WTC11 (cell line): ENCODE measurements around the gene RIPPLY3. TPM values are rescaled to one million over a fixed set of nuclear protein-coding genes. Genes with fewer than 3 reads are reported as not detected.
A peak's percentile ranks its signal among the peaks of the same experiment; 100 is the strongest.

Experiments used
- ATF1 ChIP-seq: sonication (generic); formaldehyde crosslinking; IDR thresholded peaks from 2 replicates; pipeline ENCODE4 v1.8.1; 2023; ENCODE audit warnings: mild to moderate bottlenecking, moderate library complexity, missing genetic modification reagents
- CREB1 ChIP-seq: sonication (generic); formaldehyde crosslinking; IDR thresholded peaks from 2 replicates; pipeline ENCODE4 v1.8.0; 2023; ENCODE audit warnings: mild to moderate bottlenecking, missing genetic modification reagents
- ELF4 ChIP-seq: sonication (generic); formaldehyde crosslinking; IDR thresholded peaks from 2 replicates; pipeline ENCODE4 v1.8.1; 2022; ENCODE audit warnings: low read depth, mild to moderate bottlenecking, moderate library complexity, missing genetic modification reagents
- EMX1 ChIP-seq: fragments of 250-450 bp; sonication (Bioruptor Pico); IDR thresholded peaks from 2 replicates; pipeline ENCODE4 v1.8.0; 2021; ENCODE audit warnings: mild to moderate bottlenecking
- FOXJ3 ChIP-seq: sonication (generic); formaldehyde crosslinking; IDR thresholded peaks from 2 replicates; pipeline ENCODE4 v1.9.0; 2021; ENCODE audit warnings: missing genetic modification reagents, mild to moderate bottlenecking, borderline replicate concordance
- FOXK1 ChIP-seq: sonication (generic); formaldehyde crosslinking; IDR thresholded peaks from 2 replicates; pipeline ENCODE4 v1.8.0; 2022; ENCODE audit warnings: mild to moderate bottlenecking, moderate library complexity, missing genetic modification reagents
- FOXP1 ChIP-seq: sonication (generic); formaldehyde crosslinking; IDR thresholded peaks from 2 replicates; pipeline ENCODE4 v1.8.0; 2022; ENCODE audit warnings: missing genetic modification reagents, mild to moderate bottlenecking, moderate library complexity, borderline replicate concordance
- JUN ChIP-seq: sonication (generic); formaldehyde crosslinking; IDR thresholded peaks from 2 replicates; pipeline ENCODE4 v1.8.0; 2023; ENCODE audit warnings: mild to moderate bottlenecking, missing genetic modification reagents
- KAT7 ChIP-seq: sonication (generic); formaldehyde crosslinking; IDR thresholded peaks from 2 replicates; pipeline ENCODE4 v1.8.1; 2023; ENCODE audit warnings: missing genetic modification reagents, mild to moderate bottlenecking, borderline replicate concordance
- MXD4 ChIP-seq: fragments of 250-450 bp; sonication (Bioruptor Pico); IDR thresholded peaks from 2 replicates; pipeline ENCODE4 v1.8.0; 2021; ENCODE audit warnings: mild to moderate bottlenecking, moderate library complexity, borderline replicate concordance
- MYBL2 ChIP-seq: sonication (generic); formaldehyde crosslinking; IDR thresholded peaks from 2 replicates; pipeline ENCODE4 v1.8.1; 2023; ENCODE audit warnings: mild to moderate bottlenecking, moderate library complexity, missing genetic modification reagents
- NFYB ChIP-seq: sonication (generic); formaldehyde crosslinking; conservative IDR thresholded peaks from 2 replicates; pipeline ENCODE4 v1.8.0; 2022; ENCODE audit warnings: low read depth, missing genetic modification reagents
- RELA ChIP-seq: sonication (generic); formaldehyde crosslinking; IDR thresholded peaks from 2 replicates; pipeline ENCODE4 v1.8.1; 2022; ENCODE audit warnings: missing genetic modification reagents, mild to moderate bottlenecking, borderline replicate concordance
- RORB ChIP-seq: fragments of 250-450 bp; sonication (Bioruptor Pico); IDR thresholded peaks from 2 replicates; pipeline ENCODE4 v1.9.0; 2021; ENCODE audit warnings: mild to moderate bottlenecking
- TCF7 ChIP-seq: sonication (generic); formaldehyde crosslinking; IDR thresholded peaks from 2 replicates; pipeline ENCODE4 v1.8.0; 2022; ENCODE audit warnings: mild to moderate bottlenecking, low read depth, missing genetic modification reagents, moderate library complexity
- TEAD1 ChIP-seq: sonication (generic); formaldehyde crosslinking; IDR thresholded peaks from 2 replicates; pipeline ENCODE4 v1.8.0; 2022; ENCODE audit warnings: mild to moderate bottlenecking, missing genetic modification reagents
- TEAD4 ChIP-seq: sonication (generic); formaldehyde crosslinking; IDR thresholded peaks from 2 replicates; pipeline ENCODE4 v1.8.0; 2022; ENCODE audit warnings: mild to moderate bottlenecking, missing genetic modification reagents
- TP53 ChIP-seq: sonication (generic); formaldehyde crosslinking; IDR thresholded peaks from 2 replicates; pipeline ENCODE4 v1.8.1; 2023; ENCODE audit warnings: mild to moderate bottlenecking, missing genetic modification reagents
- ZNF121 ChIP-seq: sonication (generic); formaldehyde crosslinking; IDR thresholded peaks from 2 replicates; pipeline ENCODE4 v1.8.0; 2023; ENCODE audit warnings: missing genetic modification reagents
- ZNF232 ChIP-seq: sonication (generic); formaldehyde crosslinking; IDR thresholded peaks from 2 replicates; pipeline ENCODE4 v1.8.0; 2022; ENCODE audit warnings: mild to moderate bottlenecking, missing genetic modification reagents
- ZNF263 ChIP-seq: sonication (generic); formaldehyde crosslinking; IDR thresholded peaks from 2 replicates; pipeline ENCODE4 v1.8.1; 2022; ENCODE audit warnings: low read depth, mild to moderate bottlenecking, moderate library complexity, missing genetic modification reagents
- ZNF317 ChIP-seq: sonication (generic); formaldehyde crosslinking; IDR thresholded peaks from 2 replicates; pipeline ENCODE4 v1.8.1; 2023; ENCODE audit warnings: low read depth, mild to moderate bottlenecking, moderate library complexity, missing genetic modification reagents, borderline replicate concordance
- ZNF396 ChIP-seq: fragments of 250-450 bp; sonication (Bioruptor Pico); IDR thresholded peaks from 2 replicates; pipeline ENCODE4 v1.8.0; 2021; ENCODE audit warnings: mild to moderate bottlenecking, moderate library complexity, borderline replicate concordance
- ZNF671 ChIP-seq: fragments of 250-450 bp; sonication (Bioruptor Pico); IDR thresholded peaks from 2 replicates; pipeline ENCODE4 v1.8.0; 2021; ENCODE audit warnings: mild to moderate bottlenecking
- total RNA-seq: library from RNA; stranded (reverse); gene quantifications from 3 replicates; pipeline ENCODE4 v1.2.3, GENCODE V29; 2021
- TF ChIP-seq, protein P1 (sequence below): sonication (generic); formaldehyde crosslinking; IDR thresholded peaks from 2 replicates; pipeline ENCODE4 v1.8.1; 2023; ENCODE audit warnings: mild to moderate bottlenecking, missing genetic modification reagents
- TF ChIP-seq, protein P2 (sequence below): sonication (generic); formaldehyde crosslinking; IDR thresholded peaks from 2 replicates; pipeline ENCODE4 v1.8.1; 2022; ENCODE audit warnings: low read depth, missing genetic modification reagents, borderline replicate concordance
- TF ChIP-seq, protein P3 (sequence below): fragments of 250-450 bp; sonication (Bioruptor Pico); IDR thresholded peaks from 2 replicates; pipeline ENCODE4 v1.9.0; 2021; ENCODE audit warnings: mild to moderate bottlenecking
- TF ChIP-seq, protein P4 (sequence below): sonication (generic); formaldehyde crosslinking; IDR thresholded peaks from 2 replicates; pipeline ENCODE4 v1.8.1; 2023; ENCODE audit warnings: mild to moderate bottlenecking, moderate library complexity, missing genetic modification reagents
- TF ChIP-seq, protein P5 (sequence below): fragments of 250-450 bp; sonication (Bioruptor Pico); conservative IDR thresholded peaks from 2 replicates; pipeline ENCODE4 v1.9.0; 2021; ENCODE audit warnings: mild to moderate bottlenecking

The RIPPLY3 gene
- total RNA-seq, 1 experiment from 2014 or later, result 3.5 TPM

DNA sequence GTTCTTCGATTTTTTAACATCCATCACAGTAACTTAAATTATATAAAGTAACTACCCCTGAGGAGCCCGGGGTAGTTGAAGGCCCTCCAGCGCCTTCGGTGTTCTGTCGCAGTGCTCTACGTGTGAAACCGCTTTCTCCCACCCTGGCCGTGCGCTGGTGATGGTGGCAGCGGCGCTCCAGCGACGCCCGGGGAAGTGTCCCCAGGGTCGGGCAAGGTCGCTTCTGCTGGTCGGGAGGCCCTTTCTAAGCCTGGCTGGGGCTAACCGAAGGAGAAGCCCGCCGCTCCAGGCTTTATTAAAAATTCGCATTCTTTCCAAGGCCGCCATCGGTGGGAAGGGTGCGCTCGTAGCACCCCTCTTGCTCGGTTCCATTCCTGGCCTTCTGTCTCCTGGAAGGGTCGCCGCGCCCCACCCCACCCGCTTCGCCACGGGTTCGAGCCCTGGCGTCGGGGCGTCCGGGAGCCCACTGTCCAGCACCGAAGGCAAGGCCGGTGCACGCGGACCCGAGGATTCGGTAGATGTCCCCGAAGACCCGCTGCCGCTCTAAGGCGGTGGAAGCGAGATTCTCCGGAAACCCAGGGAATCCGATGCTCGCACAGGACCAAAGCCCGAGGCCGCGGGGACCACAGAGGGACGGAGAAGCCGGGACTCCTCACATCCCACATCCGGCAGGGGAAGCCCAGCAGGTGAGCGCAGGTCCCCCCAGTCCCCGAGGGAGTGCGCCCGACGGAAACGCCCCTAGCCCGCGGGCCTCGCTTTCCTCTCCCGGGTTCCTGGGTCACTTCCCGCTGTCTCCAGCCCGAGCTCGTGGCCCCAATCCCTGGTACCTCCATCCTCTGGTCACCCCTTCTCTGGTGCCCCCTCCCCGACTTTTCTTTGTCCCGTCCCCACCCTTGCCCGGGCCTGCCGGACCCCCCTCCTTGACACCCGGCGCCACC, 685 bp upstream of the RIPPLY3 start (continued):
- TF ChIP-seq, protein P1, sequence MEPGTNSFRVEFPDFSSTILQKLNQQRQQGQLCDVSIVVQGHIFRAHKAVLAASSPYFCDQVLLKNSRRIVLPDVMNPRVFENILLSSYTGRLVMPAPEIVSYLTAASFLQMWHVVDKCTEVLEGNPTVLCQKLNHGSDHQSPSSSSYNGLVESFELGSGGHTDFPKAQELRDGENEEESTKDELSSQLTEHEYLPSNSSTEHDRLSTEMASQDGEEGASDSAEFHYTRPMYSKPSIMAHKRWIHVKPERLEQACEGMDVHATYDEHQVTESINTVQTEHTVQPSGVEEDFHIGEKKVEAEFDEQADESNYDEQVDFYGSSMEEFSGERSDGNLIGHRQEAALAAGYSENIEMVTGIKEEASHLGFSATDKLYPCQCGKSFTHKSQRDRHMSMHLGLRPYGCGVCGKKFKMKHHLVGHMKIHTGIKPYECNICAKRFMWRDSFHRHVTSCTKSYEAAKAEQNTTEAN, result no peak
- TF ChIP-seq, protein P2, sequence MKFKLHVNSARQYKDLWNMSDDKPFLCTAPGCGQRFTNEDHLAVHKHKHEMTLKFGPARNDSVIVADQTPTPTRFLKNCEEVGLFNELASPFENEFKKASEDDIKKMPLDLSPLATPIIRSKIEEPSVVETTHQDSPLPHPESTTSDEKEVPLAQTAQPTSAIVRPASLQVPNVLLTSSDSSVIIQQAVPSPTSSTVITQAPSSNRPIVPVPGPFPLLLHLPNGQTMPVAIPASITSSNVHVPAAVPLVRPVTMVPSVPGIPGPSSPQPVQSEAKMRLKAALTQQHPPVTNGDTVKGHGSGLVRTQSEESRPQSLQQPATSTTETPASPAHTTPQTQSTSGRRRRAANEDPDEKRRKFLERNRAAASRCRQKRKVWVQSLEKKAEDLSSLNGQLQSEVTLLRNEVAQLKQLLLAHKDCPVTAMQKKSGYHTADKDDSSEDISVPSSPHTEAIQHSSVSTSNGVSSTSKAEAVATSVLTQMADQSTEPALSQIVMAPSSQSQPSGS (CRISPR knock-in tag), result no peak
- TF ChIP-seq ZNF396 (CRISPR knock-in tag) (no peak), CREB1 (no peak), TP53 (CRISPR knock-in tag) (no peak; the same call in 1 of the 2 replicates), KAT7 (CRISPR knock-in tag) (no peak), ZNF232 (no peak), EMX1 (CRISPR knock-in tag) (no peak), ELF4 (CRISPR knock-in tag) (no peak), MXD4 (no peak), FOXJ3 (CRISPR knock-in tag) (no peak), TCF7 (CRISPR knock-in tag) (no peak), ATF1 (CRISPR knock-in tag) (peak; percentile 67; the same call in 1 of the 2 replicates), TEAD4 (no peak), TEAD1 (CRISPR knock-in tag) (0 out of 2 replicates have a peak, but pooled peaks have one; percentile 21), ZNF263 (CRISPR knock-in tag) (peak; percentile 49; the same call in 1 of the 2 replicates), ZNF671 (CRISPR knock-in tag) (no peak), JUN (CRISPR knock-in tag) (no peak), RELA (CRISPR knock-in tag) (no peak), FOXK1 (CRISPR knock-in tag) (0 out of 2 replicates have a peak, but pooled peaks have one; percentile 11), ZNF121 (no peak), NFYB (no peak), FOXP1 (CRISPR knock-in tag) (peak; percentile 32; the same call in 1 of the 2 replicates), MYBL2 (CRISPR knock-in tag) (peak; percentile 28; the same call in 1 of the 2 replicates), RORB (CRISPR knock-in tag) (no peak), ZNF317 (CRISPR knock-in tag) (no peak)
- TF ChIP-seq, protein P3, sequence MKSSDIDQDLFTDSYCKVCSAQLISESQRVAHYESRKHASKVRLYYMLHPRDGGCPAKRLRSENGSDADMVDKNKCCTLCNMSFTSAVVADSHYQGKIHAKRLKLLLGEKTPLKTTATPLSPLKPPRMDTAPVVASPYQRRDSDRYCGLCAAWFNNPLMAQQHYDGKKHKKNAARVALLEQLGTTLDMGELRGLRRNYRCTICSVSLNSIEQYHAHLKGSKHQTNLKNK (CRISPR knock-in tag), result no peak
- TF ChIP-seq, protein P4, sequence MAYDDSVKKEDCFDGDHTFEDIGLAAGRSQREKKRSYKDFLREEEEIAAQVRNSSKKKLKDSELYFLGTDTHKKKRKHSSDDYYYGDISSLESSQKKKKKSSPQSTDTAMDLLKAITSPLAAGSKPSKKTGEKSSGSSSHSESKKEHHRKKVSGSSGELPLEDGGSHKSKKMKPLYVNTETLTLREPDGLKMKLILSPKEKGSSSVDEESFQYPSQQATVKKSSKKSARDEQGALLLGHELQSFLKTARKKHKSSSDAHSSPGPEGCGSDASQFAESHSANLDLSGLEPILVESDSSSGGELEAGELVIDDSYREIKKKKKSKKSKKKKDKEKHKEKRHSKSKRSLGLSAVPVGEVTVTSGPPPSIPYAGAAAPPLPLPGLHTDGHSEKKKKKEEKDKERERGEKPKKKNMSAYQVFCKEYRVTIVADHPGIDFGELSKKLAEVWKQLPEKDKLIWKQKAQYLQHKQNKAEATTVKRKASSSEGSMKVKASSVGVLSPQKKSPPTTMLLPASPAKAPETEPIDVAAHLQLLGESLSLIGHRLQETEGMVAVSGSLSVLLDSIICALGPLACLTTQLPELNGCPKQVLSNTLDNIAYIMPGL (CRISPR knock-in tag), result peak; percentile 85
- TF ChIP-seq, protein P5, sequence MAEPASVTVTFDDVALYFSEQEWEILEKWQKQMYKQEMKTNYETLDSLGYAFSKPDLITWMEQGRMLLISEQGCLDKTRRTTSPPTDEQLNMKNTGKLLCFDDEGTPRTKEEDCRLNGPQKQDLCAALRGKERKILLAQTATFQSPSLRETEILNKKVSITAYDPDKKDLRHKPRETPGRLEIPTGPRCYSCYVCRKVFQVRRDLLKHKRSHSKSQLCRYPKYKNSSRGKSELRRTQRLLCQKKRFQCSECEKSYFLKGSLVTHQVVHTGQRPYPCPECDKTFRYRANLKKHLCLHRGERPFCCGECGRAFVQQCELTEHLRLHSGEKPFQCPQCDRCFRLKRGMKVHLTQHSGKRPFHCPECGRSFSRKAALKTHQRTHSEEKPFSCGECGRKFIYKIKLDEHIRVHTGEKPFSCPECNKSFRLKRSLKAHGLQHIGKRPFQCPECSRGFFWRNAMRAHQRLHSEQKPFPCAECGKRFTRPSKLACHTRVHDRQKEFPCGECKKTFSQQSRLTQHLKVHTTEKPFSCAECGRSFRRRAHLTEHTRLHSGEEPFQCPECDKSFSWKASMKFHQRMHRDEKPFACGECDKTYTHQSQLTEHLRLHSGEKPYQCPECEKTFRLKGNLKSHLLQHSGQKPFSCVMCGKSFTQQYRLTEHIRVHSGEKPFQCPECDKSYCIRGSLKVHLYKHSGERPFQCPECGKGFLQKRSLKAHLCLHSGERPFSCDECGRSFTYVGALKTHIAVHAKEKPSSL (CRISPR knock-in tag), result no peak
